Ascending aorta (tissue), 2 donors: Measurements from ENCODE around the gene SSH2. TPM values are rescaled to one million over a fixed set of nuclear protein-coding genes. Genes with fewer than 3 reads are reported as not detected.
"Not testable (repeated sequence)": the region's sequence is repeated elsewhere in the genome, so short reads cannot be mapped to it uniquely, and the experiment has no call there.

Experiments used
- DNase-seq, 2 donors: peaks; one replicate each; pipeline ENCODE4 v3.0.0-alpha.2; 2019; ENCODE audit warnings: low spot score in 2 of 2
- H3K27ac ChIP-seq, 2 donors: fragments of 200-600 bp; sonication (generic); one replicate each; pipeline ENCODE4 v1.5.1; 2016 to 2017; ENCODE audit warnings: mild to moderate bottlenecking in 1 of 2
- H3K27me3 ChIP-seq: fragments of 200-600 bp; sonication (generic); one replicate; pipeline ENCODE4 v1.5.1; 2017
- H3K36me3 ChIP-seq, 2 donors: fragments of 200-600 bp; sonication (generic); one replicate each; pipeline ENCODE4 v1.5.1; 2016
- H3K4me1 ChIP-seq, 2 donors: fragments of 200-600 bp; sonication (generic); one replicate each; pipeline ENCODE4 v1.5.1; 2016 to 2017; ENCODE audit warnings: mild to moderate bottlenecking in 1 of 2
- H3K4me3 ChIP-seq, 2 donors: fragments of 200-600 bp; sonication (generic); one replicate each; pipeline ENCODE4 v1.5.1; 2016 to 2017; ENCODE audit warnings: mild to moderate bottlenecking in 1 of 2
- H3K9me3 ChIP-seq, 2 donors: fragments of 200-600 bp; sonication (generic); one replicate each; pipeline ENCODE4 v1.5.1; 2016
- intact Hi-C: fragments of 100-400 bp; cut with DNase I; formaldehyde crosslinking; loops from one replicate; pipeline ENCODE4 v1.15.1; 2023
- total RNA-seq: library from RNA; depleted of rRNA; stranded (reverse); fragments of >200 nt; gene quantifications from one replicate; pipeline ENCODE4 v1.1.0, GENCODE V29; 2016
- TF ChIP-seq, protein P1 (sequence below), 3 experiments: fragments of 200-600 bp in 2 of 3; fragments of 450-650 bp in 1 of 3; sonication (generic) in 2 of 3; IDR thresholded peaks; one replicate each; pipeline ENCODE4 v1.5.1; 2016 to 2019; ENCODE audit warnings: antibody characterized with exemption in 3 of 3, mild to moderate bottlenecking in 1 of 3, moderate library complexity in 1 of 3

SSH2 gene
- total RNA-seq, 1 donor from 2014 or later, result 7.9 TPM

DNA sequence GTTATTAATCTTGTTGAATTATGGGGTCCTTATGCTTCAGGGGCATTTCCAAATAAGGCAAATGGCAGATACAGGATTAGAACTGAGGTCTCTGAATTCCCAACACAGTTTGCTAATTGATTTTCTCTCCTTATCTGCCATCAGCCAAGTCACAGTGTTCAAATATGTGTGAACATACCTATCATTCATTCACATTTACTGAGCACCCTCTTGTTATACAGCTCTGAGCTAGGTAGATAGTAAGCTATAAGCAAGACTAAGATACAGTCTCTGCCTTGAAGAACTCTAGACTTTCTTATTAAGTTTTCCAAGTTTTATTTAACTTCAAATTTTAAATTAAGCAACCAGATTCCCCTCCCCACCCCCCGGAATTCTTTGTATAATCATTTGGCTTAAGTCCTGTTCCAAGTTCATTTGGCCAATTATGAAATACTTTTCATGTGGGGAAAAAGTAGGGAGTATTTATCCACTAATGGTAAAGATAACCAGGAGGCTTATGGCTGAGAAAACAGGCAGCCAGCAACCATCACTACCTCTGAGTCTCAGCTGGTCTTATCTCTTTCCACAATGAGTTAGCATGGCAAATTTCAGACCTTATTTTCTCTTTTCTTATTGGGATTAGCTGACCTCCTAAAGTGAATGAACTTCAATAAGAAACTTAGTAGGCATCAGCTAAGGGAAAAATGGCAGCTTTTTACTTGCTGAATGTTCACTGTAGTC, 275.9 kb downstream of the SSH2 start:
- no peaks in the 10 kb centered on the region for H3K27me3 ChIP-seq
- intact Hi-C loops, result no loop called here
- no peak overlapping the region for H3K4me3 ChIP-seq
- DNase-seq, result no peak
- peaks cover 0 to 8% of the 10 kb centered on the region in 2 donors for H3K36me3 ChIP-seq
- no peaks in the 10 kb centered on the region for H3K4me1 ChIP-seq
- H3K9me3 ChIP-seq, result no peaks in the 10 kb centered on the region
- TF ChIP-seq, protein P1, sequence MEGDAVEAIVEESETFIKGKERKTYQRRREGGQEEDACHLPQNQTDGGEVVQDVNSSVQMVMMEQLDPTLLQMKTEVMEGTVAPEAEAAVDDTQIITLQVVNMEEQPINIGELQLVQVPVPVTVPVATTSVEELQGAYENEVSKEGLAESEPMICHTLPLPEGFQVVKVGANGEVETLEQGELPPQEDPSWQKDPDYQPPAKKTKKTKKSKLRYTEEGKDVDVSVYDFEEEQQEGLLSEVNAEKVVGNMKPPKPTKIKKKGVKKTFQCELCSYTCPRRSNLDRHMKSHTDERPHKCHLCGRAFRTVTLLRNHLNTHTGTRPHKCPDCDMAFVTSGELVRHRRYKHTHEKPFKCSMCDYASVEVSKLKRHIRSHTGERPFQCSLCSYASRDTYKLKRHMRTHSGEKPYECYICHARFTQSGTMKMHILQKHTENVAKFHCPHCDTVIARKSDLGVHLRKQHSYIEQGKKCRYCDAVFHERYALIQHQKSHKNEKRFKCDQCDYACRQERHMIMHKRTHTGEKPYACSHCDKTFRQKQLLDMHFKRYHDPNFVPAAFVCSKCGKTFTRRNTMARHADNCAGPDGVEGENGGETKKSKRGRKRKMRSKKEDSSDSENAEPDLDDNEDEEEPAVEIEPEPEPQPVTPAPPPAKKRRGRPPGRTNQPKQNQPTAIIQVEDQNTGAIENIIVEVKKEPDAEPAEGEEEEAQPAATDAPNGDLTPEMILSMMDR (IDR thresholded peaks at IDR 0.05), result no peak
- no peak overlapping the region for H3K27ac ChIP-seq

DNA sequence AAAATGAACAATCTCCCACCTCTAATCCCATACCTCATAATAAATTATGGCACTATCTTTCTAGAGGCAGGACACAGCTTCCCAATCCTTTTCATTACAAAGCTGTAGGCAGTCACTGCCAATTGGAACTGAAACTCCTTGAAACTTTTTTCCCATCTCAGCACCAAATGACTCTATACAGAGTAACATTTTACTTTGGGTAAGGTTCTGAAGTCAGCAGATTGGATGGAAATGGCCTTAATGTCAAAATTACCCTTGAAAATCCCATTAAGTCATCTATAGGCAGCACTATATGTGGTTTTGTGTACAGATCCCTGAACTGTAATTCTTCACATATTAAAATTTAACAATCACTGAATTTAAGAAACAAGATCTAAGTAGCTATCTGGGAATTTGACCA, 277.1 kb downstream of the SSH2 start:
- H3K4me3 ChIP-seq, result no peak overlapping the region
- H3K4me1 ChIP-seq, result no peaks in the 10 kb centered on the region
- no peaks in the 10 kb centered on the region for H3K27me3 ChIP-seq
- no peak overlapping the region for H3K27ac ChIP-seq
- peaks cover 0 to 8% of the 10 kb centered on the region in 2 donors for H3K36me3 ChIP-seq
- intact Hi-C loops, result no loop called here
- TF ChIP-seq, protein P1 (IDR thresholded peaks at IDR 0.05), result no peak
- no peaks in the 10 kb centered on the region for H3K9me3 ChIP-seq
- DNase-seq, result no peak

DNA sequence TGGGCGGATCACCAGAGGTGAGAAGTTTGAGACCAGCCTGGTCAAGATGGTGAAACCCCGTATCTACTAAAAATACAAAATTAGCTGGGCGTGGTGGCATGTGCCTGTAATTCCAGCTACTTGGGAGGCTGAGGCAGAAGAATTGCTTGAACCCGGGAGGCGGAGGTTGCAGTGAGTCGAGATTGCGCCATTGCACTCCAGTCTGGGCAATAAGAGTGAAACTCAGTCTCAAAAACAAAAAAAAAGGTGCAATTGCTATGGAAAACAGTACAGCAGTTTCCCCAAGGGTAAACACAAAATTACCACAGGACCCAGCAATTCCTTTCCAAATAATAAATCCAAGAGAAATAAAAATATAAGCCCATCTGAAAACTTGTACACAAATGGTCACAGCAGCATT, 278.1 kb downstream of the SSH2 start:
- H3K9me3 ChIP-seq, H3K4me1 ChIP-seq, H3K27ac ChIP-seq, H3K36me3 ChIP-seq, H3K4me3 ChIP-seq, intact Hi-C loops, DNase-seq, H3K27me3 ChIP-seq: not testable (repeated sequence)

DNA sequence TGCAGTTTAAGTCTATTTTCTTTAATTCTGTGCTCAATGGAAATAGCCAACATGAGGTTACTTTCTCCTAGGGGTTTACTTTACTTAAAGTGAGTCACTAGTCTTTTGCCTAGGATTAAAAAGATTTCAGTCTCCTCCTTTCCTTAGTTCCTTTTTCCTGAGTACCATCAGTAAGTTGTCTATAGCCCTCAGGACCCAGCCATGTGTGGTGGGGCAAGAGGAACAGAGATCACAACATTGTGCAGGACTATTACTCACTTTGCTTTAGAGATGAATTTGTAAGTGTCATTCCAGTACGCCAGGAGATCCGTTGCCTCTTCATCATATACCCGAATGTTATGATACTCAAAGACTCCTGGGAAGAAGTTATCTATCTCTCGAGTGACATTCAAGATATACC, 279.6 kb downstream of the SSH2 start:
- H3K4me3 ChIP-seq, result no peak overlapping the region
- DNase-seq, result no peak
- TF ChIP-seq, protein P1 (IDR thresholded peaks at IDR 0.05), result no peak
- H3K36me3 ChIP-seq, result peaks cover 0 to 2% of the 10 kb centered on the region in 2 donors
- peaks cover 5 to 9% of the 10 kb centered on the region in 2 donors for H3K4me1 ChIP-seq
- H3K27me3 ChIP-seq, result no peaks in the 10 kb centered on the region
- intact Hi-C loops, result no loop called here
- no peak overlapping the region for H3K27ac ChIP-seq
- no peaks in the 10 kb centered on the region for H3K9me3 ChIP-seq

DNA sequence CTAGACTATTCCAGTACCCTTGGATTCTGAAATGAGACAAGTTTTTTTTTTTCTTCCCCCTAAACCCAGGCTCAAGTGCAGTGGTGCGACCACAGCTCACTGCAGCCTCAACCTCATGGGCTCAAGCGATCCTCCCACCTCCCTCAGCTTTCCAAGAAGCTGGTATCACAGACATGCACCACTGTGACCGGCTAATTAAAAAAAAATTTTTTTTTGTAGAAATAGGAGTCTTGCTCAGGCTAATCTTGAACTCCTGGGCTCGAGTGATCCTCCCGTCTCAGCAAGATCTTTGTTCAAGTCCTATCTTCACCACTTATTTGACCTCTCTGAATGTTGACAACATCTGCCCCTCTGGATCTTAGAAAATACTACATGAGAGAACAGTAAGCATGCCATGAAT, 280.7 kb downstream of the SSH2 start:
- H3K9me3 ChIP-seq, result no peaks in the 10 kb centered on the region
- TF ChIP-seq, protein P1 (IDR thresholded peaks at IDR 0.05), result no peak
- intact Hi-C loops, result loop anchor here (10.0 kb wide), 2 partner anchors 285 to 445 kb away; partner anchors contain the start of gene SSH2
- H3K27ac ChIP-seq, result no peak overlapping the region
- H3K4me1 ChIP-seq, result peaks cover 12 to 19% of the 10 kb centered on the region in 2 donors
- H3K4me3 ChIP-seq, result no peak overlapping the region
- H3K36me3 ChIP-seq, result peaks cover 0 to 2% of the 10 kb centered on the region in 2 donors
- DNase-seq, result no peak
- H3K27me3 ChIP-seq, result no peaks in the 10 kb centered on the region

DNA sequence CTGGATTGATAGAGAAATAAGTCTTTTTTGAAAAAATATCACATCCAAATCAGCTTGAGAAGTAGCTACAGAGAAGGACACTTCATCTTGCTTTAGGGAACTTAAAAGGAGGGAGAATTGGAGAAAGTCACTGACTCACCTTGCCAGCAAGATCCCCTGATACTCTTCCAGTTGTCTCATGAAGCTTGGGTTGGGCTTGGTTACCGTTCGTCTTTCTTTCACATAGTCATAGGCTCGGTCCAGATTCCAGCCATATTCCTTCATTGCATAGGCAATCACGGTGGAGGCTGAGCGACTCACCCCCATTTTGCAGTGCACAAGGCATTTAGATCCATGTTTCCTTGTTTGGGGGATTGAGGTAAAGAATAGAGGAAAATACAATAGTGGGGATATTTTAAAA, 282.0 kb downstream of the SSH2 start:
- intact Hi-C loops, result loop anchor here (10.0 kb wide), 2 partner anchors 287 to 447 kb away; partner anchors contain the start of gene SSH2
- no peak overlapping the region for H3K4me3 ChIP-seq
- no peaks in the 10 kb centered on the region for H3K9me3 ChIP-seq
- peaks cover 0 to 2% of the 10 kb centered on the region in 2 donors for H3K36me3 ChIP-seq
- no peak overlapping the region for H3K27ac ChIP-seq
- peaks cover 12 to 27% of the 10 kb centered on the region in 2 donors for H3K4me1 ChIP-seq
- no peak for DNase-seq
- no peaks in the 10 kb centered on the region for H3K27me3 ChIP-seq
- TF ChIP-seq, protein P1 (IDR thresholded peaks at IDR 0.05), result no peak
